ENCODE measurements around the gene TMEM191B. TPM values are rescaled to one million over a fixed set of nuclear protein-coding genes. Genes with fewer than 3 reads are reported as not detected.

TMEM191B gene
- 1.0 and 1.8 TPM in 2 replicates for total RNA-seq

DNA sequence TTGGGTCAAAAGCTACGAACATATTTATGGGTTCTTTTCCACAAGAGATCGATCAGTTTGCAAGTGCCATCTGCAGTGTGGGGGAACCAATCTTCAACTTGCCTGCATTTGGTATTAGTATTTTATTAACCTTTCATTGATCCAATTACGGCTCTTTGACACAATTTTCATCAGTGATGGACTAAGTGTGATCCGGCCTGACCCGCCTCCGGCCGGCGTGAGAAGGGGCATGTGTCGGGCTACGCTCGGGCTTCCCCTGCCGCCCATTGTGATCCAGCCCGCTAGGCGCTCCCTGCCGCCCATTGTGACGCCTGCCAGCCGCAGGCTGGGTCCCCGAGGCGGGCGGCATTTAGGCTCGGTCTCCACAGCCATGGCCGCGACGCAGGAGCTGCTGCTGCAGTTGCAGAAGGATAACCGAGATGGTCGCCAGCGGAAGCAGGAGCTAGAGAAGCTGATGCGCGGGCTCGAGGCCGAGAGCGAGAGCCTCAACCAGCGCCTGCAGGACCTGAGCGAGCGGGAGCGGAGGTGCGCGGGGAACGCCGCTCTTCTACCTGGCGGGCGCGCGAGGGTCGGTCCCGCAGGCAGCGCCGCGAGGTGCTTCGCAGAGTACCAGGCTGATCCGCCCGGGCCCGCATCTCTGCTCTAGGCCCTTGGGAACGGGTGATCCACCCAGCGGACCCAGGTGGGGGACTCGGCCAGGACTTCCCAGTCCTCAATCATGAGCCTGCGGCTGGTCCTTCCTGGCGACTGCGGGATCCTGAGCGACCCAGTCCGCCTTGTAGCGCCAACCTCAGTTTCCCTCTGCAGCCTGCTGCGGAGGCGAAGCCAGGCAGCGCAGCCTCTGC, at the start of gene TMEM191B:
TMEM191B (plus strand) TSS at position 51 of the 845 bp plus-strand sequence; CDS start at position 230, 179 bp downstream.

DNA sequence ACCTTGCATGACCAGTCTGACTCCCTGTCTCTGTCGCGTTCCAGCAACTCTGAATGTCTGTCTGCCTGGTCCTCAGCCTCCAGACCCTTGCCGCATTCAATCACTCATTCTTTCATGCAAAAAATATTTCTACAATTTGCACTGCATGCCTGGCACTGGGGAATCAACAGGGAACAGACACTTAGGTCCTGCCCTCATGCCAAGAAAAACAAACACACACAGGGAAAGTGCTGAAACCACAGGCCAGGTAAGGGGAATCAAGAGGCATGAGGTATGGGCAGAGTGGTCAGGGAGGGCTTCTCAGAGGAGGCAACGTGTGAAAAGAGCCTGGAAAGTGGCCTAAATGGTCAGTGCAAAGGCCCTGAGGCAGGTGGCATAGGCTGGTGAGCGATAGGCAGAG, 9.5 kb upstream of the TMEM191B start, which contains the start of gene GGTLC3:
GGTLC3 (minus strand) TSS at position 101 of the 400 bp plus-strand sequence. CDS start 264 bp downstream, outside the sequence.

Other genes with a start within 250 kb of the TMEM191B start
- gene GGTLC3, start 9.6 kb upstream of the TMEM191B start, total RNA-seq, result not detected in 2 replicates
- gene RIMBP3, start 84.1 kb downstream of the TMEM191B start, total RNA-seq, result 0.25 and 0.33 TPM in 2 replicates